Liver (tissue), 9 donors: ENCODE data around the gene SSBP2. TPM values are rescaled to one million over a fixed set of nuclear protein-coding genes. Genes with fewer than 3 reads are reported as not detected.

Experiments
- DNase-seq: peaks from one replicate; pipeline ENCODE4 v3.0.0-alpha.2; 2017; ENCODE audit warnings: low spot score
- H3K27ac ChIP-seq, 2 donors: one replicate each; pipeline ENCODE4 v1.7.0; 2013; ENCODE audit warnings: inconsistent platforms in 2 of 2, low read length in 2 of 2, control low read depth in 1 of 2, low read depth in 1 of 2, mild to moderate bottlenecking in 1 of 2
- H3K27me3 ChIP-seq, 4 donors: one replicate each; pipeline versions ENCODE4 v1.6.1 to v1.7.0; 2013; ENCODE audit warnings: low read length in 3 of 4, inconsistent platforms in 1 of 4, mild to moderate bottlenecking in 1 of 4, moderate library complexity in 1 of 4; ENCODE audit not compliant: control insufficient read depth in 4 of 4, insufficient read depth in 4 of 4
- H3K36me3 ChIP-seq, 4 donors: one replicate each; pipeline versions ENCODE4 v1.6.1 to v1.7.0; 2013; ENCODE audit warnings: low read length in 3 of 4, mild to moderate bottlenecking in 3 of 4, low read depth in 1 of 4, moderate library complexity in 1 of 4; ENCODE audit not compliant: control insufficient read depth in 4 of 4, insufficient read depth in 3 of 4
- H3K4me1 ChIP-seq, 4 donors: one replicate each; pipeline versions ENCODE4 v1.6.1 to v1.7.0; 2013; ENCODE audit warnings: low read length in 3 of 4, mild to moderate bottlenecking in 3 of 4, moderate library complexity in 1 of 4; ENCODE audit not compliant: control insufficient read depth in 4 of 4, insufficient read depth in 4 of 4
- H3K4me3 ChIP-seq, 3 donors: one replicate each; pipeline versions ENCODE4 v1.6.1 to v1.7.0; 2013; ENCODE audit warnings: low read length in 3 of 3, control low read depth in 1 of 3, low read depth in 1 of 3, mild to moderate bottlenecking in 1 of 3
- H3K9ac ChIP-seq, 2 donors: one replicate each; pipeline ENCODE4 v1.7.0; 2013; ENCODE audit warnings: low read length in 2 of 2, mild to moderate bottlenecking in 2 of 2, moderate library complexity in 2 of 2, control low read depth in 1 of 2, low read depth in 1 of 2
- H3K9me3 ChIP-seq, 4 donors: one replicate each; pipeline versions ENCODE4 v1.6.1 to v1.7.0; 2013; ENCODE audit warnings: low read length in 3 of 4; ENCODE audit not compliant: control insufficient read depth in 4 of 4
- EGR1 ChIP-seq, 2 donors: IDR thresholded peaks; 2 replicates each; pipeline ENCODE4 v1.6.1; 2016 to 2018; ENCODE audit warnings: antibody characterized with exemption in 2 of 2, low read depth in 2 of 2
- FOXA1 ChIP-seq: IDR thresholded peaks from 2 replicates; pipeline ENCODE4 v1.6.1; 2016; ENCODE audit warnings: antibody characterized with exemption
- FOXA2 ChIP-seq: IDR thresholded peaks from 2 replicates; pipeline ENCODE4 v1.6.1; 2016; ENCODE audit warnings: antibody characterized with exemption
- GABPA ChIP-seq, 2 donors: IDR thresholded peaks in 1 of 2; conservative IDR thresholded peaks in 1 of 2; 2 replicates each; pipeline ENCODE4 v1.6.1; 2016; ENCODE audit warnings: antibody characterized with exemption in 2 of 2, mild to moderate bottlenecking in 1 of 2, moderate library complexity in 1 of 2
- HNF4A ChIP-seq, 2 donors: conservative IDR thresholded peaks; 2 replicates each; pipeline ENCODE4 v1.6.1; 2016; ENCODE audit warnings: antibody characterized with exemption in 2 of 2, mild to moderate bottlenecking in 2 of 2
- HNF4G ChIP-seq: IDR thresholded peaks from 2 replicates; pipeline ENCODE4 v1.6.1; 2016; ENCODE audit warnings: antibody characterized with exemption
- JUND ChIP-seq, 2 donors: IDR thresholded peaks; 2 replicates each; pipeline ENCODE4 v1.6.1; 2016; ENCODE audit warnings: antibody characterized with exemption in 2 of 2
- NR2F2 ChIP-seq: IDR thresholded peaks from 2 replicates; pipeline ENCODE4 v1.6.1; 2016; ENCODE audit warnings: antibody characterized with exemption
- RAD21 ChIP-seq, 2 donors: IDR thresholded peaks; 2 replicates each; pipeline ENCODE4 v1.6.1; 2016; ENCODE audit warnings: antibody characterized with exemption in 2 of 2, mild to moderate bottlenecking in 2 of 2
- RXRA ChIP-seq, 2 donors: IDR thresholded peaks; 2 replicates each; pipeline ENCODE4 v1.6.1; 2017 to 2018; ENCODE audit warnings: antibody characterized with exemption in 2 of 2, mild to moderate bottlenecking in 1 of 2
- SP1 ChIP-seq: IDR thresholded peaks from 2 replicates; pipeline ENCODE4 v1.6.1; 2018; ENCODE audit warnings: antibody characterized with exemption, mild to moderate bottlenecking
- TAF1 ChIP-seq: conservative IDR thresholded peaks from 2 replicates; pipeline ENCODE4 v1.6.1; 2016; ENCODE audit warnings: antibody characterized with exemption, mild to moderate bottlenecking
- YY1 ChIP-seq: IDR thresholded peaks from 2 replicates; pipeline ENCODE4 v1.6.1; 2016; ENCODE audit warnings: antibody characterized with exemption, mild to moderate bottlenecking
- WGBS: extraction: QIAGEN DNeasy Blood & Tissue Kit; methylation state at CpG from one replicate; pipeline ENCODE4 v1.1.7; 2013; 5-methylcytosine and 5-hydroxymethylcytosine counted together
- polyA plus RNA-seq, 2 donors: library from polyadenylated mRNA; stranded (reverse) in 1 of 2; unstranded in 1 of 2; fragments of 200-250 nt in 1 of 2; fragments of >200 nt in 1 of 2; fragmentation: Nextera tagmentation in 1 of 2; extraction: Ambion mirVana in 1 of 2; gene quantifications; one replicate each; pipeline versions ENCODE4 v1.2.1 to v1.2.3, GENCODE V29; 2013 to 2015
- total RNA-seq, 2 donors: library from RNA; depleted of rRNA; stranded (reverse); fragments of >200 nt; gene quantifications; one replicate each; pipeline ENCODE4 v1.2.3, GENCODE V29; 2014
- TF ChIP-seq, protein P1 (sequence below): IDR thresholded peaks from 2 replicates; pipeline ENCODE4 v1.6.1; 2016; ENCODE audit warnings: antibody characterized with exemption, mild to moderate bottlenecking
- TF ChIP-seq, protein P2 (sequence below): IDR thresholded peaks from 2 replicates; pipeline ENCODE4 v1.6.1; 2016; ENCODE audit warnings: antibody characterized with exemption
- TF ChIP-seq, protein P3 (sequence below): IDR thresholded peaks from 2 replicates; pipeline ENCODE4 v1.6.1; 2016; ENCODE audit warnings: antibody characterized with exemption
- TF ChIP-seq, protein P4 (sequence below): fragments of 150-350 bp; IDR thresholded peaks from 2 replicates; pipeline ENCODE4 v1.5.1; 2017; ENCODE audit warnings: improper control_type of control experiment, low read depth, low read length; ENCODE audit not compliant: missing input control
- TF ChIP-seq, protein P5 (sequence below): IDR thresholded peaks from 2 replicates; pipeline ENCODE4 v1.6.1; 2016; ENCODE audit warnings: antibody characterized with exemption
- donor health status: healthy.
- donor health status: healthy.
- donor health status: healthy.
- donor health status: healthy.
- donor health status: healthy.

The SSBP2 gene
- total and polyA plus RNA-seq, 4 donors, result 2.2 to 10.1 (median 4.1) TPM

DNA sequence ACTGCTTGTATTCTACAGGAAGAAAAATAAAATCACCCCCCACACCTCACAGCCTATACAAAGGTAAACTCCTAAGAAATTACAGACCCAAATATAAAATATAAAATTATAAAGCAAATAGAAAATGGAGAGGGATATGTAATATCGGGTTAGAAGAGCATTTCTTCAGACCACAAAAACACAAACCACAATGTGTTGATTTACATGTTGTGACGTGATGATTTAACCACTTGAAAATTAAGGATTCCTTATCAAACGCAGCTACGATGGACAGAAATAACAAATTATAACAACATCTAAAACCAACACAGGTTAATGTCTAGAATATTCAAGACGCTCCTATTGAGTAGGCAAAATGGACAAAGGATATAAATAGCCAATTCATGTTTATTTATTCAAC is 26.3 kb downstream of the SSBP2 start:
- no peak overlapping the region for H3K4me3 ChIP-seq
- no peaks in the 10 kb centered on the region for H3K9me3 ChIP-seq
- H3K27me3 ChIP-seq, result no peaks in the 10 kb centered on the region
- no peak overlapping the region for H3K27ac ChIP-seq
- no peak overlapping the region for H3K9ac ChIP-seq
- TF ChIP-seq YY1 (no peak), SP1 (no peak), HNF4G (no peak), HNF4A (conservative IDR thresholded peaks at IDR 0.05) (no peak), FOXA1 (no peak), GABPA (IDR thresholded peaks at IDR 0.05 in 1 of 2, conservative IDR thresholded peaks at IDR 0.05 in 1 of 2) (no peak), EGR1 (IDR thresholded peaks at IDR 0.05; ENCODE audit: low read depth in 2 of 2) (no peak), FOXA2 (no peak), RXRA (IDR thresholded peaks at IDR 0.05) (no peak), NR2F2 (no peak), TAF1 (no peak), RAD21 (IDR thresholded peaks at IDR 0.05) (no peak)
- TF ChIP-seq, protein P1, sequence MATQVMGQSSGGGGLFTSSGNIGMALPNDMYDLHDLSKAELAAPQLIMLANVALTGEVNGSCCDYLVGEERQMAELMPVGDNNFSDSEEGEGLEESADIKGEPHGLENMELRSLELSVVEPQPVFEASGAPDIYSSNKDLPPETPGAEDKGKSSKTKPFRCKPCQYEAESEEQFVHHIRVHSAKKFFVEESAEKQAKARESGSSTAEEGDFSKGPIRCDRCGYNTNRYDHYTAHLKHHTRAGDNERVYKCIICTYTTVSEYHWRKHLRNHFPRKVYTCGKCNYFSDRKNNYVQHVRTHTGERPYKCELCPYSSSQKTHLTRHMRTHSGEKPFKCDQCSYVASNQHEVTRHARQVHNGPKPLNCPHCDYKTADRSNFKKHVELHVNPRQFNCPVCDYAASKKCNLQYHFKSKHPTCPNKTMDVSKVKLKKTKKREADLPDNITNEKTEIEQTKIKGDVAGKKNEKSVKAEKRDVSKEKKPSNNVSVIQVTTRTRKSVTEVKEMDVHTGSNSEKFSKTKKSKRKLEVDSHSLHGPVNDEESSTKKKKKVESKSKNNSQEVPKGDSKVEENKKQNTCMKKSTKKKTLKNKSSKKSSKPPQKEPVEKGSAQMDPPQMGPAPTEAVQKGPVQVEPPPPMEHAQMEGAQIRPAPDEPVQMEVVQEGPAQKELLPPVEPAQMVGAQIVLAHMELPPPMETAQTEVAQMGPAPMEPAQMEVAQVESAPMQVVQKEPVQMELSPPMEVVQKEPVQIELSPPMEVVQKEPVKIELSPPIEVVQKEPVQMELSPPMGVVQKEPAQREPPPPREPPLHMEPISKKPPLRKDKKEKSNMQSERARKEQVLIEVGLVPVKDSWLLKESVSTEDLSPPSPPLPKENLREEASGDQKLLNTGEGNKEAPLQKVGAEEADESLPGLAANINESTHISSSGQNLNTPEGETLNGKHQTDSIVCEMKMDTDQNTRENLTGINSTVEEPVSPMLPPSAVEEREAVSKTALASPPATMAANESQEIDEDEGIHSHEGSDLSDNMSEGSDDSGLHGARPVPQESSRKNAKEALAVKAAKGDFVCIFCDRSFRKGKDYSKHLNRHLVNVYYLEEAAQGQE, result no peak
- TF ChIP-seq, protein P2, sequence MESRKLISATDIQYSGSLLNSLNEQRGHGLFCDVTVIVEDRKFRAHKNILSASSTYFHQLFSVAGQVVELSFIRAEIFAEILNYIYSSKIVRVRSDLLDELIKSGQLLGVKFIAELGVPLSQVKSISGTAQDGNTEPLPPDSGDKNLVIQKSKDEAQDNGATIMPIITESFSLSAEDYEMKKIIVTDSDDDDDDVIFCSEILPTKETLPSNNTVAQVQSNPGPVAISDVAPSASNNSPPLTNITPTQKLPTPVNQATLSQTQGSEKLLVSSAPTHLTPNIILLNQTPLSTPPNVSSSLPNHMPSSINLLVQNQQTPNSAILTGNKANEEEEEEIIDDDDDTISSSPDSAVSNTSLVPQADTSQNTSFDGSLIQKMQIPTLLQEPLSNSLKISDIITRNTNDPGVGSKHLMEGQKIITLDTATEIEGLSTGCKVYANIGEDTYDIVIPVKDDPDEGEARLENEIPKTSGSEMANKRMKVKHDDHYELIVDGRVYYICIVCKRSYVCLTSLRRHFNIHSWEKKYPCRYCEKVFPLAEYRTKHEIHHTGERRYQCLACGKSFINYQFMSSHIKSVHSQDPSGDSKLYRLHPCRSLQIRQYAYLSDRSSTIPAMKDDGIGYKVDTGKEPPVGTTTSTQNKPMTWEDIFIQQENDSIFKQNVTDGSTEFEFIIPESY, result no peak
- TF ChIP-seq, protein P3, sequence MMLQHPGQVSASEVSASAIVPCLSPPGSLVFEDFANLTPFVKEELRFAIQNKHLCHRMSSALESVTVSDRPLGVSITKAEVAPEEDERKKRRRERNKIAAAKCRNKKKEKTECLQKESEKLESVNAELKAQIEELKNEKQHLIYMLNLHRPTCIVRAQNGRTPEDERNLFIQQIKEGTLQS, result no peak
- TF ChIP-seq, protein P4, sequence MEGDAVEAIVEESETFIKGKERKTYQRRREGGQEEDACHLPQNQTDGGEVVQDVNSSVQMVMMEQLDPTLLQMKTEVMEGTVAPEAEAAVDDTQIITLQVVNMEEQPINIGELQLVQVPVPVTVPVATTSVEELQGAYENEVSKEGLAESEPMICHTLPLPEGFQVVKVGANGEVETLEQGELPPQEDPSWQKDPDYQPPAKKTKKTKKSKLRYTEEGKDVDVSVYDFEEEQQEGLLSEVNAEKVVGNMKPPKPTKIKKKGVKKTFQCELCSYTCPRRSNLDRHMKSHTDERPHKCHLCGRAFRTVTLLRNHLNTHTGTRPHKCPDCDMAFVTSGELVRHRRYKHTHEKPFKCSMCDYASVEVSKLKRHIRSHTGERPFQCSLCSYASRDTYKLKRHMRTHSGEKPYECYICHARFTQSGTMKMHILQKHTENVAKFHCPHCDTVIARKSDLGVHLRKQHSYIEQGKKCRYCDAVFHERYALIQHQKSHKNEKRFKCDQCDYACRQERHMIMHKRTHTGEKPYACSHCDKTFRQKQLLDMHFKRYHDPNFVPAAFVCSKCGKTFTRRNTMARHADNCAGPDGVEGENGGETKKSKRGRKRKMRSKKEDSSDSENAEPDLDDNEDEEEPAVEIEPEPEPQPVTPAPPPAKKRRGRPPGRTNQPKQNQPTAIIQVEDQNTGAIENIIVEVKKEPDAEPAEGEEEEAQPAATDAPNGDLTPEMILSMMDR, result no peak
- TF ChIP-seq, protein P5, sequence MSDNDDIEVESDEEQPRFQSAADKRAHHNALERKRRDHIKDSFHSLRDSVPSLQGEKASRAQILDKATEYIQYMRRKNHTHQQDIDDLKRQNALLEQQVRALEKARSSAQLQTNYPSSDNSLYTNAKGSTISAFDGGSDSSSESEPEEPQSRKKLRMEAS, result no peak
- DNase-seq, result no peak
- no peaks in the 10 kb centered on the region for H3K4me1 ChIP-seq
- no peaks in the 10 kb centered on the region for H3K36me3 ChIP-seq
- 81% methylated on average over 5 of the region's 5 CpGs for WGBS

DNA sequence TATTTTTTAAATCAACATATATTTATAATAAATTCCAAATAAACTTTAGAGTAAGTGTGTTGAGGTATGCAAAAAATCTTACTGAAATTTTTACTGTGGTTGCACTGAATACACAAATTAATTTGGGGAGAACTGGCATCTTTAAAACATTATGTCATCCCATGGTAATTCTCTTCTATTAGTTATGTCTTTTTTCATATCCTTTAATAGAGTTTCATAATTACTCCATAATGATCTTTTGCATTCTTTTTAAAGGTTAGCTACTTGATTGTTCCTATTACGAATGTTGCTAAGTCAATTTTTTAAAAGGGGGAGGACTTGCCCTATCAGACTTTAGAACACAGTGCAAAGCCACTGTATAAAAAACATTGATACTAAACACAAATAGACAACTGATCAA is 26.8 kb downstream of the SSBP2 start:
- H3K4me3 ChIP-seq, result no peak overlapping the region
- 94% methylated on average over 1 of the region's 1 CpG for WGBS
- DNase-seq, result no peak
- H3K9me3 ChIP-seq, result no peaks in the 10 kb centered on the region
- no peak overlapping the region for H3K27ac ChIP-seq
- no peaks in the 10 kb centered on the region for H3K36me3 ChIP-seq
- H3K27me3 ChIP-seq, result no peaks in the 10 kb centered on the region
- no peak overlapping the region for H3K9ac ChIP-seq
- H3K4me1 ChIP-seq, result no peaks in the 10 kb centered on the region
- no peak for TF ChIP-seq JUND (IDR thresholded peaks at IDR 0.05)
- TF ChIP-seq, protein P3, result no peak
- TF ChIP-seq FOXA2, result no peak
- no peak for TF ChIP-seq SP1
- TF ChIP-seq HNF4G, result no peak
- TF ChIP-seq, protein P5, result no peak
- TF ChIP-seq, protein P1, result no peak
- TF ChIP-seq RAD21 (IDR thresholded peaks at IDR 0.05), result no peak
- no peak for TF ChIP-seq RXRA (IDR thresholded peaks at IDR 0.05)
- TF ChIP-seq TAF1, result no peak
- TF ChIP-seq EGR1 (IDR thresholded peaks at IDR 0.05; ENCODE audit: low read depth in 2 of 2), result no peak
- TF ChIP-seq, protein P2, result no peak
